Heart right ventricle (tissue), 16 donors: ENCODE data around the gene HELB. TPM values are rescaled to one million over a fixed set of nuclear protein-coding genes. Genes with fewer than 3 reads are reported as not detected.

Experiments used
- ATAC-seq, 8 donors: fragments of 200-7000 bp; cut with Tn5 transposase; one replicate each; pipeline ENCODE4 v1.9.1; 2020; ENCODE audit warnings: mild to moderate bottlenecking in 8 of 8, moderate library complexity in 8 of 8, moderate number of reproducible peaks in 1 of 8
- DNase-seq, 2 donors: peaks; one replicate each; pipeline ENCODE4 v3.0.0-alpha.2; 2020
- H3K27ac ChIP-seq, 10 donors: fragments of 200-600 bp; sonication (generic) in 2 of 10; one replicate each; pipeline versions ENCODE4 v1.5.0 to v1.8.0; 2020 to 2022; ENCODE audit warnings: mild to moderate bottlenecking in 3 of 10
- H3K27me3 ChIP-seq, 7 donors: fragments of 200-600 bp; one replicate each; pipeline ENCODE4 v1.8.0; 2021 to 2022; ENCODE audit warnings: mild to moderate bottlenecking in 2 of 7
- H3K36me3 ChIP-seq, 9 donors: fragments of 200-600 bp; sonication (generic) in 1 of 9; one replicate each; pipeline versions ENCODE4 v1.5.0 to v1.8.0; 2020 to 2022; ENCODE audit warnings: mild to moderate bottlenecking in 2 of 9
- H3K4me1 ChIP-seq, 9 donors: fragments of 200-600 bp; sonication (generic) in 1 of 9; one replicate each; pipeline versions ENCODE4 v1.5.0 to v1.8.0; 2020 to 2022; ENCODE audit warnings: mild to moderate bottlenecking in 4 of 9
- H3K4me3 ChIP-seq, 10 donors: fragments of 200-600 bp; sonication (generic) in 2 of 10; one replicate each; pipeline versions ENCODE4 v1.5.0 to v1.8.0; 2020 to 2022; ENCODE audit warnings: mild to moderate bottlenecking in 7 of 10, moderate library complexity in 2 of 10
- H3K9me3 ChIP-seq, 11 donors: fragments of 200-600 bp in 10 of 11; sonication (generic) in 2 of 11; one replicate each; pipeline versions ENCODE4 v1.5.0 to v1.8.0; 2013 to 2022; ENCODE audit warnings: mild to moderate bottlenecking in 2 of 11, control low read depth in 1 of 11, moderate library complexity in 1 of 11
- WGBS, 2 donors: extraction: QIAGEN DNeasy Blood & Tissue Kit; methylation state at CpG; one replicate each; pipeline ENCODE4 v1.1.7; 2013; ENCODE audit warnings: inconsistent platforms in 1 of 2; 5-methylcytosine and 5-hydroxymethylcytosine counted together
- intact Hi-C, 10 donors: fragments of 100-400 bp; cut with DNase I; formaldehyde crosslinking; loops; one replicate each; pipeline versions ENCODE4 v1.11.1 to v1.14.2; 2022
- polyA plus RNA-seq, 2 donors: library from polyadenylated mRNA; stranded (reverse); fragments of 200-250 nt; gene quantifications; one replicate each; pipeline ENCODE4 v1.2.3, GENCODE V29; 2013
- total RNA-seq, 10 donors: library from RNA; stranded (reverse); fragmentation: NEBNext Ultra II Directional in 3 of 10; extraction: Animal tissue kit (Norgen Biotek cat#: 25700) in 3 of 10; gene quantifications; one replicate each; pipeline versions ENCODE4 v1.2.1 to v1.2.4, GENCODE V29; 2021 to 2023
- TF ChIP-seq, protein P1 (sequence below), 9 donors: fragments of 200-600 bp; sonication (generic) in 2 of 9; IDR thresholded peaks; one replicate each; pipeline versions ENCODE4 v1.5.0 to v1.8.0; 2021 to 2022; ENCODE audit warnings: antibody characterized with exemption in 9 of 9, mild to moderate bottlenecking in 5 of 9, moderate library complexity in 1 of 9
- donor health status: Arrhythmogenic right ventricular cardiomyopathy.
- donor health status: ischemic (EF 13 %, LVEDD 7.1; RV severe dilation, severe dysfunction).
- donor health status: healthy with polysubstance abuse.
- donor health status: DM: no; HTN: yes; CAD: no.
- donor health status: DM: no; HTN: no; CAD: no.
- donor health status: ischemic (EF 25% LVEDD 6.9; RV normal size, moderate dysfunction).
- donor health status: ischemic (EF 25% LVEDD 5.7; RV mildly dilated, moderate dysfunction).
- donor health status: healthy.
- donor health status: DM: yes; HTN: yes; CAD: no.
- donor health status: Ischemic cardiomyopathy.
- donor health status: ischemic (EF 35%, LVEDD 5.7; RV mildly dilated, moderate dysfunction).
- donor health status: nonischemic (EF 11% LVEDD 7.7; RV severe dilation, severe dysfunction).
- donor health status: DM: yes; HTN: yes; CAD: no.
- donor health status: PGD.
- donor health status: ischemic (EF 29% LVEDD 5.4; RV normal size, mild dysfunction).
- donor health status: nonischemic (EF 23%, LVEDD 6.1; RV moderate dilation, normal function).

The HELB gene
- total and polyA plus RNA-seq, 12 donors: 0.16 to 3.6 (median 0.82) TPM

DNA sequence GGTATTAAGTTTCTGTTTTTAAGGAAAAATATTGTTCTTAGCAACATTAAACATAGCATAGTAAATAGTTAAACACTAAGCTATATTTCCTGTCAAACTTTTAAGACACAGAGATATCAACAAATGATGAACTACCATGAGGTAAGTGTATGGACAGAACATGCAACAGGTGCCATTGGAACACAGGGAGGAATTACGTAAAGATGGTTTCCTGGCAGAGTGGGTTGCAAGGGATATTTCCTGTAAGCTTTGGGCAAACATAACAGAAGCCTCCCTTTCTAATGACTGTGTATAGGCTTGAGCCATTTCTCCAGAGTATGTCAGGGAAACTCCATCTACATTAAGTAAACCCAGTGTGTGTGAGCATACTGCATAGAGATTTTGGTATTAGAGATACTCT is 31.7 kb upstream of the HELB start:
- H3K9me3 ChIP-seq: no peaks in the 10 kb centered on the region
- peaks cover 0 to 7% (median 0%) of the 10 kb centered on the region in 7 donors for H3K27me3 ChIP-seq
- TF ChIP-seq, protein P1, sequence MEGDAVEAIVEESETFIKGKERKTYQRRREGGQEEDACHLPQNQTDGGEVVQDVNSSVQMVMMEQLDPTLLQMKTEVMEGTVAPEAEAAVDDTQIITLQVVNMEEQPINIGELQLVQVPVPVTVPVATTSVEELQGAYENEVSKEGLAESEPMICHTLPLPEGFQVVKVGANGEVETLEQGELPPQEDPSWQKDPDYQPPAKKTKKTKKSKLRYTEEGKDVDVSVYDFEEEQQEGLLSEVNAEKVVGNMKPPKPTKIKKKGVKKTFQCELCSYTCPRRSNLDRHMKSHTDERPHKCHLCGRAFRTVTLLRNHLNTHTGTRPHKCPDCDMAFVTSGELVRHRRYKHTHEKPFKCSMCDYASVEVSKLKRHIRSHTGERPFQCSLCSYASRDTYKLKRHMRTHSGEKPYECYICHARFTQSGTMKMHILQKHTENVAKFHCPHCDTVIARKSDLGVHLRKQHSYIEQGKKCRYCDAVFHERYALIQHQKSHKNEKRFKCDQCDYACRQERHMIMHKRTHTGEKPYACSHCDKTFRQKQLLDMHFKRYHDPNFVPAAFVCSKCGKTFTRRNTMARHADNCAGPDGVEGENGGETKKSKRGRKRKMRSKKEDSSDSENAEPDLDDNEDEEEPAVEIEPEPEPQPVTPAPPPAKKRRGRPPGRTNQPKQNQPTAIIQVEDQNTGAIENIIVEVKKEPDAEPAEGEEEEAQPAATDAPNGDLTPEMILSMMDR (IDR thresholded peaks at IDR 0.05): no peak
- H3K4me1 ChIP-seq: peaks cover 0 to 34% (median 0%) of the 10 kb centered on the region in 9 donors
- H3K27ac ChIP-seq: no peak overlapping the region
- no peaks in the 10 kb centered on the region for H3K36me3 ChIP-seq
- H3K4me3 ChIP-seq: no peak overlapping the region
- WGBS, 2 donors: 65 to 78% methylated on average over 1 of the region's 1 CpG
- intact Hi-C loops: loop anchor here in 6 of 10 donors (5.0 to 10.0 kb wide), 4 partner anchors 134 to 424 kb away; no protein-coding TSS in a partner anchor
- ATAC-seq (no peak), DNase-seq (no peak)

DNA sequence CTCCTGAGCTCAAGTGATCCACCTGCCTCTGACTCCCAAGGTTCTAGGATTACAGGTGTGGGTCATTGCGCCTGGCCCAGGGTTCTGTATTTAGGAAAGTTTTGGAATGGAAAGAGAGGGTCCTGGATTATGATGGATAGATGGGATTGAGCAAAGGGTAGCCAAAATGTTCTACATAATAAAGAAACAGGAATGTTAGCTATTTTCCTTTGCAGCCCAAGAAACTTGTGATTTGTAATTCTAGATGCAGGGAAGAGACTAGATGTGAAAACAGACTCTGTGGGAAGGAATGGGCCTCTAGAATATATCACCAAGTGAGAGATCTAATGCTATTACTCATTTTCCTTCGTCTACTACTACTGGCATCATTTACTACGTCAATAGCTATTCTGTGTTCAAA is 29.6 kb upstream of the HELB start:
- H3K4me3 ChIP-seq: no peak overlapping the region
- DNase-seq (no peak), ATAC-seq (no peak)
- no peaks in the 10 kb centered on the region for H3K9me3 ChIP-seq
- TF ChIP-seq, protein P1 (IDR thresholded peaks at IDR 0.05): no peak
- H3K27ac ChIP-seq: no peak overlapping the region
- 59 to 63% methylated on average over 3 of the region's 3 CpGs for whole genome bisulfite sequencing, 2 donors
- intact Hi-C loops: loop anchor here in 6 of 10 donors (5.0 to 10.0 kb wide), 4 partner anchors 132 to 422 kb away; no protein-coding TSS in a partner anchor
- H3K27me3 ChIP-seq: peaks cover 0 to 7% (median 0%) of the 10 kb centered on the region in 7 donors
- peaks cover 0 to 30% (median 0%) of the 10 kb centered on the region in 9 donors for H3K4me1 ChIP-seq
- H3K36me3 ChIP-seq: no peaks in the 10 kb centered on the region

DNA sequence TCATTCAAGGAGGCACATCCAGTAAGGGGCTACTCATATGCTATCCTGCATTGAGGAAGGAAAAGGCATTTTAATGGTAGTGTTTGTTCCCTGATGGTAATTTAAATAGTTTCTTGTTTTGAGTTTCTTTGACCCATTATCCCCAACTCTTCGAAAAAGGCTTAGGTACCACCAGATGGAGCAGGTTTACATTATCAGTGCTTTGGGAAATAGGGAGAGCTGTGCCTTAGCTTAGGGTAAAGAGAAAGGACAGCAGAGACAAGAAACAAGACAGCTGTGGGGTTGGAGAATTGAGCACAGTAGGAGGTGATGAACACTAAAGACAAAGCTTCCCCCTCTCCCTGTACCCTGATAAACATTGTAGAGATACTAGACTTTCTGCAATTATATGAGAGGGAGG is 29.1 kb upstream of the HELB start:
- whole genome bisulfite sequencing, 2 donors: 63 to 79% methylated on average over 1 of the region's 1 CpG
- Histone ChIP-seq H3K4me1 (peaks cover 0 to 25% (median 0%) of the 10 kb centered on the region in 9 donors), H3K4me3 (no peak overlapping the region), H3K36me3 (no peaks in the 10 kb centered on the region), H3K9me3 (no peaks in the 10 kb centered on the region), H3K27ac (no peak overlapping the region), H3K27me3 (peaks cover 0 to 7% (median 0%) of the 10 kb centered on the region in 7 donors)
- intact Hi-C loops: loop anchor here in 6 of 10 donors (5.0 to 10.0 kb wide), 4 partner anchors 132 to 422 kb away; no protein-coding TSS in a partner anchor
- ATAC-seq (no peak), DNase-seq (no peak)
- TF ChIP-seq, protein P1 (IDR thresholded peaks at IDR 0.05): no peak

DNA sequence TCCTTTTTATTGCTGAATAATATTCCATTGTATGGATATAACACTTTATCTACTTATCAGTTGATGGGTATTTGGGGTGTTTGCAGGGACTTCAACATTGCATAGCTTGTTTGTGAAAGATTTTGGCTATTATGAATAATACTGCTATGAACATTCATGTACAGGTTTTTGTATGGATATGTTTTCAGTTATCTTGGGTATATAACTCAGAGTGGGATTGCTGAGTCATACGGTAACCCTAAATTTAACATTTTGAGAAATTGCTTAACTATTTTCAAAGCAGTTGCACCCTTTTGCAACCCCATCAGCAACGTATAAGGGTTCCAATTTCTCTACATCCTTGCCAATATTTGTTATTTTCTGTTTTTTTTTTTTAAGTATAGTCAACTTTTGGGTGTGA is 27.3 kb upstream of the HELB start:
- TF ChIP-seq, protein P1 (IDR thresholded peaks at IDR 0.05): no peak
- no peaks in the 10 kb centered on the region for H3K9me3 ChIP-seq
- intact Hi-C loops: loop anchor here in 6 of 10 donors (5.0 to 10.0 kb wide), 3 partner anchors 130 to 420 kb away; no protein-coding TSS in a partner anchor
- no peak overlapping the region for H3K4me3 ChIP-seq
- DNase-seq (no peak), ATAC-seq (no peak)
- peaks cover 0 to 17% (median 0%) of the 10 kb centered on the region in 9 donors for H3K4me1 ChIP-seq
- WGBS, 2 donors: 65 to 69% methylated on average over 2 of the region's 2 CpGs
- H3K27ac ChIP-seq: no peak overlapping the region
- H3K27me3 ChIP-seq: peaks cover 0 to 4% (median 0%) of the 10 kb centered on the region in 7 donors
- H3K36me3 ChIP-seq: no peaks in the 10 kb centered on the region
